RWPE1 (cell line): ENCODE results near the gene INO80B.
A peak's percentile ranks its signal among the peaks of the same experiment; 100 is the strongest.
"Not testable (repeated sequence)": the region's sequence is repeated elsewhere in the genome, so short reads cannot be mapped to it uniquely, and the experiment has no call there.

Experiments
- CTCF ChIA-PET: fragments of 350-600 bp; sonication (Branson Sonifier 250); formaldehyde crosslinking; extraction: SDS; loops from one replicate; lab custom pipeline; 2021; lab: Yijun Ruan, JAX
- POLR2A ChIA-PET: fragments of 400-600 bp; formaldehyde crosslinking; extraction: SDS; loops from one replicate; lab custom pipeline; 2020; ENCODE audit warnings: antibody characterized with exemption; ENCODE audit not compliant: low non-redundant PET; lab: Yijun Ruan, JAX
- DNase-seq: peaks from one replicate; pipeline ENCODE4 v3.0.0; 2012; ENCODE audit warnings: low spot score
- H3K27ac ChIP-seq: fragments of 450-650 bp; 2 replicates; pipeline ENCODE4 v1.5.1; 2017
- CTCF ChIP-seq: fragments of 450-650 bp; conservative IDR thresholded peaks from 2 replicates; pipeline ENCODE4 v1.5.1; 2017; ENCODE audit warnings: low read depth, mild to moderate bottlenecking

INO80B gene

GRCh38 chr2:74462786-74463105, 7.9 kb downstream of the INO80B start:
- no peak for DNase-seq
- ChIA-PET CTCF (interaction anchor here (0.6 to 1.1 kb wide), 3 partner anchors 8 to 12 kb away, joined by 4 to 5 read pairs (median 4); partner anchors contain the start of gene MRPL53), POLR2A (no interaction called here)
- H3K27ac ChIP-seq = peak overlapping the region; percentile 98
- TF ChIP-seq CTCF = no peak

GRCh38 chr2:74464406-74464805, 9.5 kb downstream of the INO80B start:
- ChIA-PET CTCF (no interaction called here), POLR2A (no interaction called here)
- peak overlapping the region; percentile 81 for H3K27ac ChIP-seq
- no peak for DNase-seq
- no peak for TF ChIP-seq CTCF

GRCh38 chr2:74470742-74471141, 15.9 kb downstream of the INO80B start:
- ChIA-PET POLR2A (interaction anchor here (0.9 kb wide), 1 partner anchor 12 kb away, joined by 3 read pairs; the partner anchor contains the start of gene WBP1), CTCF (interaction anchor here (0.5 to 0.7 kb wide), 3 partner anchors 8 to 29 kb away, joined by 3 to 5 read pairs (median 3); no protein-coding TSS in a partner anchor)
- peak overlapping the region; percentile 97 for H3K27ac ChIP-seq
- not testable (repeated sequence) for DNase-seq

GRCh38 chr2:74471332-74472065, 16.6 kb downstream of the INO80B start:
- no peak for DNase-seq
- CTCF ChIA-PET = interaction anchor here (0.5 to 1.1 kb wide), 5 partner anchors 9 to 30 kb away, joined by 3 to 5 read pairs (median 3); partner anchors contain the start of gene TTC31
- no peak for TF ChIP-seq CTCF
- peak overlapping the region; percentile 97 for H3K27ac ChIP-seq
- POLR2A ChIA-PET = interaction anchor here (0.5 to 0.9 kb wide), 3 partner anchors 13 to 33 kb away, joined by 3 to 6 read pairs (median 5); partner anchors contain the start of genes LBX2 and WBP1

GRCh38 chr2:74472086-74472944, 17.4 kb downstream of the INO80B start, which contains the start of gene MRPL53:
Gene MRPL53, minus strand, starts transcription at chr2:74472680. Its CDS starts 20 bp downstream, at chr2:74472660.
- DNase-seq = peak; percentile 60
- CTCF ChIA-PET = interaction anchor here (0.6 to 1.1 kb wide), 3 partner anchors 10 to 34 kb away, joined by 3 to 6 read pairs (median 4); partner anchors contain the start of genes CCDC142 and TTC31
- no peak for TF ChIP-seq CTCF
- POLR2A ChIA-PET = interaction anchor here (0.6 to 1.5 kb wide), 3 partner anchors 8 to 10 kb away, joined by 3 to 7 read pairs (median 3); partner anchors contain the start of genes CCDC142 and TTC31
- peak within 1 kb of the TSS; percentile 97 for H3K27ac ChIP-seq

GRCh38 chr2:74472945-74473258, 18.0 kb downstream of the INO80B start:
- ChIA-PET POLR2A (interaction anchor here (0.6 to 1.5 kb wide), 3 partner anchors 8 to 10 kb away, joined by 3 to 7 read pairs (median 3); partner anchors contain the start of genes CCDC142 and TTC31), CTCF (interaction anchor here (1.0 kb wide), 1 partner anchor 10 kb away, joined by 6 read pairs; the partner anchor contains the start of genes CCDC142 and TTC31)
- no peak for TF ChIP-seq CTCF
- no peak for DNase-seq
- peak overlapping the region; percentile 97 for H3K27ac ChIP-seq
